GM21447 (cell line): ENCODE measurements around the gene ITGA2B.
A peak's percentile ranks its signal among the peaks of the same experiment; 100 is the strongest.
"Not testable (repeated sequence)": the region's sequence is repeated elsewhere in the genome, so short reads cannot be mapped to it uniquely, and the experiment has no call there.

ENCODE experiments used
- ATAC-seq: cut with Tn5 transposase; IDR thresholded peaks from one replicate; pipeline ENCODE4 v1.9.1; 2021; ENCODE audit not compliant: unreplicated experiment

The ITGA2B gene

DNA sequence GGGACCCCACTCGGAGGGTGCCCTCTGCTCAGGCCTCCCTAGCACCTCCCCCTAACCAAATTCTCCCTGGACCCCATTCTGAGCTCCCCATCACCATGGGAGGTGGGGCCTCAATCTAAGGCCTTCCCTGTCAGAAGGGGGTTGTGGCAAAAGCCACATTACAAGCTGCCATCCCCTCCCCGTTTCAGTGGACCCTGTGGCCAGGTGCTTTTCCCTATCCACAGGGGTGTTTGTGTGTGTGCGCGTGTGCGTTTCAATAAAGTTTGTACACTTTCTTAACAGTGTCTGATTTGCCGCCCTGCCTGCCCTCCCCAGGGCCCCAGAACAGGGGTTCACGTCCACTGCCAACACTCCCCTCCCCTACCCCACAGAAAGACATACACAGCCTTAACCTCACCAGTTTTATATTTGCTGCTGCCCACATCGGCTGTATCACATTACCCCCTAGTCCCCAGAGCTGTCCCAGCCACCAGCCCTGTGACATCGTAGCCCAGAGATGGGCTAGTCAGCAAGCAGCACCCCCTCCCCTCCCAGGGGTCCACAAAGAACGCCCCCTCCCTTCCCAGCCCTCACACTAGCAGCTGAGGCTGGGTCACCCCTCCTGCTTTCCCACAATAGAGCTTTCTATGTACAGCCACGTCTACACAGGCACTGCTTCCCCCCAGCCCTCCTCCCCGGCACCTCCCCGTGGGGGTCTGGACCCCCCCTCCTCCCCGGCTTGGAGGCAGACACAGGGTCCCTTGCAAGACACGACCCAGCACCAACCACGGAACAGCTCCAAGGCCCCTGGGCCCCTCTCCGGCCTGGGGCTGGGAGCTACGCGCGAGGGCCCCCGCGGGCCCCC lies 36.4 kb downstream of the ITGA2B start:
- ATAC-seq = no peak

DNA sequence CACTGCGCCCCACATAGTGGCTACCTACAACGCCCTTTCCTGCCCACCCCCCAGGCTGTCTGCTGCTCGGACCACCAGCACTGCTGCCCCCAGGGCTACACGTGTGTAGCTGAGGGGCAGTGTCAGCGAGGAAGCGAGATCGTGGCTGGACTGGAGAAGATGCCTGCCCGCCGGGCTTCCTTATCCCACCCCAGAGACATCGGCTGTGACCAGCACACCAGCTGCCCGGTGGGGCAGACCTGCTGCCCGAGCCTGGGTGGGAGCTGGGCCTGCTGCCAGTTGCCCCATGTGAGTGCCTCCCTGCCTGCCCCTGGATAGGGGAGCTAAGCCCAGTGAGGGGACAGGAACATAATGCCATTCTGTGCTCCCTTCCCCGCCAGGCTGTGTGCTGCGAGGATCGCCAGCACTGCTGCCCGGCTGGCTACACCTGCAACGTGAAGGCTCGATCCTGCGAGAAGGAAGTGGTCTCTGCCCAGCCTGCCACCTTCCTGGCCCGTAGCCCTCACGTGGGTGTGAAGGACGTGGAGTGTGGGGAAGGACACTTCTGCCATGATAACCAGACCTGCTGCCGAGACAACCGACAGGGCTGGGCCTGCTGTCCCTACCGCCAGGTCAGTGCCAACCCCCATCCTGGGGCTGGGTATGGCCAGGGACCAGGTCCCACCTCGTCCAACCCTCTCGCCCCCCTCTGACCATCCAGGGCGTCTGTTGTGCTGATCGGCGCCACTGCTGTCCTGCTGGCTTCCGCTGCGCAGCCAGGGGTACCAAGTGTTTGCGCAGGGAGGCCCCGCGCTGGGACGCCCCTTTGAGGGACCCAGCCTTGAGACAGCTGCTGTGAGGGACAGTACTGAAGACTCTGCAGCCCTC lies 37.3 kb downstream of the ITGA2B start:
- no peak for ATAC-seq

DNA sequence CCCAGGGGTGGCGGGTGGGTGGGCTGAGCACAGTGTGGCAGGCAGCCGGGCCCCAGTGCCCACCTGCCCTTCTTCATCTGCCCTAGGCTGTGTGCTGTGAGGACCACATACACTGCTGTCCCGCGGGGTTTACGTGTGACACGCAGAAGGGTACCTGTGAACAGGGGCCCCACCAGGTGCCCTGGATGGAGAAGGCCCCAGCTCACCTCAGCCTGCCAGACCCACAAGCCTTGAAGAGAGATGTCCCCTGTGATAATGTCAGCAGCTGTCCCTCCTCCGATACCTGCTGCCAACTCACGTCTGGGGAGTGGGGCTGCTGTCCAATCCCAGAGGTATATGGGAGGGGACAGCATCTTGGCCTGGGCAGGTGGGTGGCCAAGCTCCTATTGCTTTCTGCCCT lies 38.0 kb downstream of the ITGA2B start:
- ATAC-seq = no peak

DNA sequence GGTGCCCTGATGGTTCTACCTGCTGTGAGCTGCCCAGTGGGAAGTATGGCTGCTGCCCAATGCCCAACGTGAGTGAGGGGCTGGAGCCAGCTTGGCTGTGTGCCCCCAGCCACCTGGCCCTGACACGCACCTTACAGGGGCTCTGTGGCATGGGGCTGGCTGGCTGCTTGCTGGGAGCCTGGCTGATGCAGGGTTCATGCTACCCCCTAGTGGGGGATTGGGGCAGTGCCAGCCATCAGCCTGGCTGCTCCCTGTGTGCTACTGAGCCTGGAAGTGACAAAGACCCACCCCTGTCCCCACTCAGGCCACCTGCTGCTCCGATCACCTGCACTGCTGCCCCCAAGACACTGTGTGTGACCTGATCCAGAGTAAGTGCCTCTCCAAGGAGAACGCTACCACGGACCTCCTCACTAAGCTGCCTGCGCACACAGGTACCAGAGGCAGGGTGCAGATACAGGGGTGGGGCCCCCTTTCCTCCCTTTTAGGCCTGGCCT lies 38.7 kb downstream of the ITGA2B start:
- ATAC-seq = no peak

DNA sequence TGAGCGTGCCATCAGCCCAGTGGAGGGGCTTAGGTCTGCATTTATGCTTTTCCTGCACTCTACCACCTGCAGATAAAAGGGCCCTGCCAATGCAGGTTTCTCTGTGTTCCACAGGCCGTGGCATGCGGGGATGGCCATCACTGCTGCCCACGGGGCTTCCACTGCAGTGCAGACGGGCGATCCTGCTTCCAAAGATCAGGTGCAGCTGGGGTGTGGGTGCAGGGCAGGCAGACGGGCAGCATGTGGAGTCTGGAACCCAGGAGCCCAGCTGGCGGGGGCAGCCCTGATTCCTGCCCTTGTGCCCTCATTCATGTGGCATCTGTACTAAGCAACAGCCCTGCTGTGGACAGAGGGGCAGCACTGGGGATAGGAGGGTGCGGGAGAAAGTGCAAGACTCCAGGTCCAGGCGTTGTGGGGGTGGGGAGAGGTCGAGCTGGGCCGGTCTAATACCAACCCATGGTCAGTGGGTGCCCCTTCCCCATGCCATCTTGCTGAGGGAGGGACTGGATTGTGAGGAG lies 39.8 kb downstream of the ITGA2B start:
- ATAC-seq = no peak

- no peak for ATAC-seq
These were observed 40.5 kb downstream of the ITGA2B start for GRCh38 chr17:44348988-44349364.

DNA sequence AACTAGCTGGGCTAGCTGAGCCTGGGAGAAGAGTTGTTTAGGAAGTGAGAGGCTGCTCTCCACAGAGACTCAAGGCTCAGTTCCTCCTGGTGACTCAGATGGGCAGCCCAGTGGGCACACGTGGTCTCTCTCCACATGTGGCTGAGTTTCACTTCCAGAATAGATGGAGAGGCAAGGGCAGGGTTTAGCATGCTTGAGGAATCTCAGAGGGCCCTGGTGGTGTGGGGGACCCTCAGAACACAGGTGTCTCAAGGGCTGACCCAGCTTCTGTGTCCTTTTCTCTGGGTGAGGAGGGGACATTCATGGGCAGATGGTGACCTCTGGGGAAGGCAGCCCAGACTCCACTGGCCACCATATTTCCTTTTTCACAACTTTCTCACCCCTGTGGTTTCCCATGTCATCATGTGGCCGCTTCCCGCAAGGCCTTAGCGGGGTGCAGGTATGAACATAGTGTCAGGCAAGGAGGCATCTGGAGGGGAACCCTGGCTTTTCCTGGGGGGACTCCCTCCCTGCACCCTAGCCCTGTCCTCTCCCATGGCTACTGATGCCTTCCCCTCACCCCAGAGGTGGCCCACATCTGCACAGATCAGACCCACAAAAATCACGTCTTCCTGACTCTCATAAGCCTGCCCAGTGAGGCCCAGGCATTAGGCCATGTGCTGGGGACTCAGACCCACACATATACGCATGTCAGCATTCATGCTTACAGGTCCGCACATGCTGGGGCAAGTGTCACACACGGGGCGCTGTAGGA lies 41.0 kb downstream of the ITGA2B start:
- ATAC-seq = peak; percentile 45

GRCh38 chr17:44347206-44348055 lies 42.0 kb downstream of the ITGA2B start:
- not testable (repeated sequence) for ATAC-seq

DNA sequence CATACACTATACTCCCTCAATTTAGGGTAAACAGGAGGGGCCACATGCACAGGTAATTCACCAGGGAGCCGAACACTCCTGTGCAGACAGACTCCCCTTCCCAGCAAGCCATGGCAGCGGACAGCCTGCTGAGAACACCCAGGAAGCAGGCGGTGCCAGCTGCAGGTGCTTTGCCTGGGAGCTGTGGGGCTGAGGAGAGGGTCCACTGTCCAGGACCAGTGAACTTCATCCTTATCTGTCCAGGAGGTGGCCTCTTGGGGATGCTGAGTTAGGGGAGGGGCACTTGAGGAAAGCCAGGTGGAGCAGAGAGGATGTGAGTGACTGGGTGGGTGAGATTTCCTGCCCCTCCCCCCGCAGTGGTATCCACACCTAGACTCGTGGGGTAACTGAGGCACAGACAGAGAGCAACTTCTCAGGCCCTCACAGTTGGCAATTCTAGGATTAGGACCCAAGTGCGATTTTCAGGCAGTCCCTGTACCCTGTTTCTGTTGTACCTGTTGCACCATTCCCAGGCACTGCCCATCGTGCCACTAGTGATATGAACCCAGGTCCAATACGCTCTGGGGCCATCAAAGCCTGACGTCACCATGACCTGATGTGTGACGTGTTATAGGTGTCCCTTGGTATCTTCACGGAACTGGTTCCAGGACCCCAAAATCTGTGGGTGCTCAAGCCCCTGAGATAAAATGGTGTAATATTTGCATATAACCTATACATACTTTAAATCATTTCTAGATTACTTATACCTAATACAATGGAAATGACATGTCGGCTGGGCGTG lies 43.2 kb downstream of the ITGA2B start:
- no peak for ATAC-seq

DNA sequence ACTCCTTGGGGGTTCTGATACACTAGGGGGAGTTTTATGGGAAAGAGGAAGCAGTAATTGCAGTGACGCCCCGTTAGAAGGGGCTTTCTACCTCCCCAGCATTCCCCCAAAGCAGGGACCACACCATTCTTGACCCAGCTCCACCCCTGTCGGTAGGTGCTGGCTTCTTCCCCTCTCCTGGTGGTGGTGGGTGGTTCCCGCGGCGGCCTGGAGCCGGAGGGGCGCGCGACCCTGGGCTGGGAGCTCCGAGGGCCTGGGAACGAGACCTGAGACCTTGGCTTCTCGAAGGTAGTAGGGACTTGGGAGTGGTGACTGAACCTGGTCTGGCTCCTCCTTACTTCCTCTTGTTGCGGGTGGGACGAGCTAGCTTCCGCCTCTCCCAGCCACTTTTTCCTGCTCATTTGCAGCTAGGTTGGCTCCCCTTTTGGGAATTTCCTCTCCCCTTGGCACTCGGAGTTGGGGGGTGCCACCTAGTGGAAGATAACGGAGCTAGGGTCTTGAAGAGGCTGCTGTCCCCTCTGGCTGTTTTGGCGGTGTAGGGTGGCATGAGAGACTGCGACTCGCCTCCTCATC lies 43.9 kb downstream of the ITGA2B start:
- peak; percentile 1 for ATAC-seq

GRCh38 chr17:44344939-44345453 lies 44.5 kb downstream of the ITGA2B start, which contains the start of gene GRN:
Gene GRN (plus strand): TSS chr17:44345302. CDS start chr17:44349165, 3,863 bp downstream.
- peak; percentile 62 for ATAC-seq

- no peak for ATAC-seq
These were observed 45.8 kb downstream of the ITGA2B start for GRCh38 chr17:44343510-44344209.

GRCh38 chr17:44340553-44340952 lies 48.9 kb downstream of the ITGA2B start:
- ATAC-seq = not testable (repeated sequence)

DNA sequence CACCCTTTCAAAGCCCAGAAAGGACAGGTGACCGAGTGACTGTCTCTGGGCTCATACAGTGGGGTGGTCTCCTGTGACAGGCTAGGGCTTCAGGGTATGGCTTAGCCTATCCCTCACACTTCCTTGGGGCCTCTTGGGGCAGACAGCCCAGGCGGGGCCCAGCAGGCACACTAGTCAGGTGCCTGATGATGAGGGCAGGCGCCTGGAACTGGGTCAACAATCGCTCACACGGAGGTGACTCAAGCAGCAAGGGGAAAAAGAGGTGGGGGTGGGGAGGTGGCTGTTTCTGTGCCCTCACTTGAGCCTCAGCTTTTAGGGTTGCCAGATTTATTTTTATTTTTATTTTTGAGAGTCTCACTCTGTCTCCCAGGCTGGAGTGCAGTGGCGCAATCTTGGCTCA lies 50.7 kb downstream of the ITGA2B start:
- ATAC-seq = no peak

GRCh38 chr17:44335968-44336367 lies 53.5 kb downstream of the ITGA2B start:
- no peak for ATAC-seq

- ATAC-seq = no peak
These were observed 53.9 kb downstream of the ITGA2B start for GRCh38 chr17:44335564-44335963.

DNA sequence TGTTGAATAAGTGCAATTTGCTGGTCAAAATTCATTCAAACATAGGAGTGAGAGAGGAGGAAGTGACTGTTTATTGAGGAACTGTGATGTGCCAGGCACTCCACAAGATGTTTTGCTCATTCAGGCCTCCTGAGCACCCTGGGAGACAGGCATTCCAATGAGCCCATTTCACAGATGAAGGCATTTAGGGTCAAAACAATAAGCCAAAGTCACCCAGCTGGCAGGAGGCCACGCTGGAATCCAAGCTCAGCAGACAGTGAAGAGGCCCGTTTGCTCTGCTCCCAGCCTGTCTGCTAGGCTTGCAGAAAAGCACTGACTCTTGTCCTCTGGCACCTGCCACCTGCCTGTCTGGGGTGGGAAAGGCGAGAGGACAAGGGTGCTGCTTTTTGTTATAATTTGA lies 54.7 kb downstream of the ITGA2B start:
- no peak for ATAC-seq

GRCh38 chr17:44334315-44334714 lies 55.1 kb downstream of the ITGA2B start:
- ATAC-seq = no peak
